AG10803 (cell line): Measurements from ENCODE around the gene PPP2R2D.

Experiments
- DNase-seq: peaks from one replicate; pipeline ENCODE4 v3.0.0; 2010; ENCODE audit warnings: low read depth
- H3K4me3 ChIP-seq: 2 replicates; pipeline ENCODE4 v1.5.1; 2011; ENCODE audit warnings: mild to moderate bottlenecking, low read length, control low read depth
- TF ChIP-seq, protein P1 (sequence below): conservative IDR thresholded peaks from 2 replicates; pipeline ENCODE4 v1.5.1; 2011; ENCODE audit warnings: mild to moderate bottlenecking, low read length, control low read depth, inconsistent platforms

The PPP2R2D gene

DNA sequence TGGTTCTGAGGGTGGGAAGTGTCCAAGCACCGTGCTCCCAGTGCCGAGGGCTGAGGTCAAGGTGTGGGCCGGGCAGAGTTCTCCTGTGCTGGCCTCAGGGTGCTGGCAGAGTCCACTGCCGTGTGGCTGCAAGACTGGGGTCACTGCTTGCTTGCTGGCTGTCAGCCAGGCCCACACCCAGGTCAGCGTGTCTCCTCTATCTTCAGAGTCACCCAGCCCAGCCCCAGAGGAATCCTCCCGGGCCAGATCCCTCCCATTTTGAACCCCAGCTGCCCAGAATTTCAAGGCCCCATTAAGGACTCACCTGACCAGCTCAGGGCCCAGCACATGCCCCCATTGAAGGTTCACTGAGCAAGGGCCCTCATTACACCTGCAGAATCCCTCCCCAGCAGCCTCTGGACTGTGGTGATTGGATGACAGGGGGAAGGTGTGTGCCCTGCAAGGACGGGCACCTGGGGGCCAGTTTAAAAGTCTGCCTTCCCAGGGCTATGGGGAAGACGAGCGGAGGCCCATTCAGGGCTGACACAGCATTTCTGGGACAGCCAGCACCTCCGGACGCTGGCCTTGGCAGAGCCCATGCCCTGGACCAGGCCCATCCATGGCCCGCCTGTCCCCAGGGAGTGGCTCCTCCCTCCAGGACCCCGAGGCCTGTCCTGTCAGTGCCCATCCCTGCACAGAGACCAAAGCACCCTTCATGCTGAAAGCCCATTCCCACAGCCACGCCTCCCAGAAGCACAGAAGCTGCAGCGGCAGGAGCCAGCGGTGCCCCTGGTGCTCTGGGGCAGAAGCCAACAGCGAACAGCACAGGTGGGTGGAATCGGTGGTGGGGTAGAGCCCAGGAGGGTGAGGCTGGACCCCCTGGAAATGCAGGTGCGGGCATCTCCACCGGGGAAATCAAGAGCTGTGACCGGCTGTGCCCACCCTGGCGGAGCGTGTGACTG, 45.1 kb upstream of the PPP2R2D start:
- H3K4me3 ChIP-seq, result no peak overlapping the region
- DNase-seq, result no peak
- TF ChIP-seq, protein P1, sequence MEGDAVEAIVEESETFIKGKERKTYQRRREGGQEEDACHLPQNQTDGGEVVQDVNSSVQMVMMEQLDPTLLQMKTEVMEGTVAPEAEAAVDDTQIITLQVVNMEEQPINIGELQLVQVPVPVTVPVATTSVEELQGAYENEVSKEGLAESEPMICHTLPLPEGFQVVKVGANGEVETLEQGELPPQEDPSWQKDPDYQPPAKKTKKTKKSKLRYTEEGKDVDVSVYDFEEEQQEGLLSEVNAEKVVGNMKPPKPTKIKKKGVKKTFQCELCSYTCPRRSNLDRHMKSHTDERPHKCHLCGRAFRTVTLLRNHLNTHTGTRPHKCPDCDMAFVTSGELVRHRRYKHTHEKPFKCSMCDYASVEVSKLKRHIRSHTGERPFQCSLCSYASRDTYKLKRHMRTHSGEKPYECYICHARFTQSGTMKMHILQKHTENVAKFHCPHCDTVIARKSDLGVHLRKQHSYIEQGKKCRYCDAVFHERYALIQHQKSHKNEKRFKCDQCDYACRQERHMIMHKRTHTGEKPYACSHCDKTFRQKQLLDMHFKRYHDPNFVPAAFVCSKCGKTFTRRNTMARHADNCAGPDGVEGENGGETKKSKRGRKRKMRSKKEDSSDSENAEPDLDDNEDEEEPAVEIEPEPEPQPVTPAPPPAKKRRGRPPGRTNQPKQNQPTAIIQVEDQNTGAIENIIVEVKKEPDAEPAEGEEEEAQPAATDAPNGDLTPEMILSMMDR, result no peak

DNA sequence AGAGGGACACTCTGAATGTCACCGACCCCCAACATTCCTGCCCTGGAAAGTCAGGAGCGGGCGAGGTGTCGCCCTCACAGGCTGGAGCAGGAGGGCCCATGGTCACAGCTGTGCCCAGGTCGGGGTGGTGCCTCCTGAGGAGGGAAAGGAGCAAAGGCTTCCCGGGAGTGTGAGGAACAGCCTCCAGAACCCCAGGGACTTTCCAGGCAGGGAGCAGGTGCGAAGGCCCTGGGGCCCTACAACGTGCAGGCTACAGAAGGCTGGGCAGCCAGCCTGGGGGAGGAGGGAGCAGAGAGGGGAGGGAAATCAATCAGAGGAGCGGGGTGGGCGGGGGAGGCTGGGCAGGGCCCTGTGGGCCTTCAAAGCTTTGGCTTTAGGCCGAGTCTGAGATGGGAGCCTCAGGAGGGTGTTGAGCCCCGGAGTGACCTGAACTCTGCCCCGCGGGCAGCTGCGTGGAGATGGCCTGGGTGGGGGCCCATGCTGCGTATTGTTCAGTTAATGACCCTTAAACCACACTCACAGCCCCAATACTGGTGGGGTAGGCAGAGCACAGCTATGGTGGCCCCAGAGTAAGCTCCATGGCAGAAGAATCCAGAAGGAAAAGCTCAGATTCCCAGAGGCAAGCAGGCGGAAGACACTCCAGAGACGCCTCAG, 44.2 kb upstream of the PPP2R2D start:
- TF ChIP-seq, protein P1, result no peak
- no peak for DNase-seq
- no peak overlapping the region for H3K4me3 ChIP-seq

DNA sequence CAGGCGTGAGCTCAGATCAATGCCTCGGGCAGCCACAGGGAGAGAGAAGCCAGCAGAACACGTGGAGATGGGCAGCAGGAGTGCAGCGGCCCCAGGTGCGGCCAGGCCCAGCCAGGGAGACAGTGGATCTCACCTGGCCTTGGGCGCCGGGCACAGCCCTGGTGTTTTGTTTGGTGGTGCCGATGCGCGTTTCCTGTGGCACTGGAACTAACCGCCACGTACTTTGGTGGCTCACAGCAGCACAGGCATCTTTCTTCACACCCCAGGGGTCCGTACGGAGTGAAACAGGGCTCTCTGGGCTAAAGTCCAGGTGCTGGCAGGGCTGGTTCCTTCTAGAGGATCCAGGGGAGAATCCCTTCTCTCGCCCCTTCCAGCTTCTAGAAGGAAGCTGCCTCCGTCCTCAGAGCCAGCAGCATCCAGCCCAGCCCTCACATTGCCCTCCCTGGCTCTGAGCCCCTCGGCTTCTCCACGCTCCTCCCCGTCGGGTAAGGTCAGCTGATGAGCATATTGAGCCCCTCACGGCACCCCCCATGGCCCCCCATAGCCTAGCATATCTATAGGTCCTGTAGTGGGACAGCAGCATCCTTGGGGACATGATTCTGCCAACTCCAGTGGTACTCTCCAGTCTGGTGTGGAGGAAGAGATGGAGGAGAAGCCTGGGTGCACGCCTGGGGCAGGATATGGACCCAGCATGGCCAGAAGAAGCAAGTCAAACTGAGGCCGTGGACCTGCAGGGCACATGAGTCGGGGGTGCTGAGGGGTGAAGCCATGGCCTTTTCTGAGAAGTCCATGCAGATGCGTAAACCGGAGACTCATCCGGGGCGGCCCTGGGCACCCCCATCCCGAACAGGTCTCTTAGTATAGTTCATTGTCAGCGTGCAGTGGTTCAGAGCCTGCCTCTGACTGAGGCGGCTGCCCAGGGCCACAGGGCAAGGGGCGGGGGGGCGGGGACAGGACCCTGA, 43.4 kb upstream of the PPP2R2D start:
- TF ChIP-seq, protein P1, result no peak
- no peak overlapping the region for H3K4me3 ChIP-seq
- DNase-seq, result no peak

DNA sequence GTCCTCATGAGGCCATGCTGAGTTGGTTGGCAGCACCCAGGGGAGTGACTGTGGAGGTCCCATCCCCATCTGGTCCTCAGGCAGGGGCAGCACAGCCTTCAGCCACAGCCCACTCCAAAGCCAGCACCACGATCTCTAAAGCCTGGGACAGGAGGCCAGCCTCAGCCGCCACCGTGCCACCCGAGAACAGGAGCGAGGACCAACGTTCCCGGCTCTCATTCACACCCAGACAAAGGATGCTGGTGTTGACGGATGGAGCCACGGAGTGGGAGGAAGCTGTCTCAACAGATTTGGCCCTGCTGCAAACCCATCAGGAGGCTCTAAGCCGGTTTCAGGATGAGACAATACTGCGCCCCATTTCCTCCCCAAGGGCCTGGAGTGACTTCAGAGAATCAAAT, 42.7 kb upstream of the PPP2R2D start:
- DNase-seq, result no peak
- H3K4me3 ChIP-seq, result no peak overlapping the region
- TF ChIP-seq, protein P1, result no peak

DNA sequence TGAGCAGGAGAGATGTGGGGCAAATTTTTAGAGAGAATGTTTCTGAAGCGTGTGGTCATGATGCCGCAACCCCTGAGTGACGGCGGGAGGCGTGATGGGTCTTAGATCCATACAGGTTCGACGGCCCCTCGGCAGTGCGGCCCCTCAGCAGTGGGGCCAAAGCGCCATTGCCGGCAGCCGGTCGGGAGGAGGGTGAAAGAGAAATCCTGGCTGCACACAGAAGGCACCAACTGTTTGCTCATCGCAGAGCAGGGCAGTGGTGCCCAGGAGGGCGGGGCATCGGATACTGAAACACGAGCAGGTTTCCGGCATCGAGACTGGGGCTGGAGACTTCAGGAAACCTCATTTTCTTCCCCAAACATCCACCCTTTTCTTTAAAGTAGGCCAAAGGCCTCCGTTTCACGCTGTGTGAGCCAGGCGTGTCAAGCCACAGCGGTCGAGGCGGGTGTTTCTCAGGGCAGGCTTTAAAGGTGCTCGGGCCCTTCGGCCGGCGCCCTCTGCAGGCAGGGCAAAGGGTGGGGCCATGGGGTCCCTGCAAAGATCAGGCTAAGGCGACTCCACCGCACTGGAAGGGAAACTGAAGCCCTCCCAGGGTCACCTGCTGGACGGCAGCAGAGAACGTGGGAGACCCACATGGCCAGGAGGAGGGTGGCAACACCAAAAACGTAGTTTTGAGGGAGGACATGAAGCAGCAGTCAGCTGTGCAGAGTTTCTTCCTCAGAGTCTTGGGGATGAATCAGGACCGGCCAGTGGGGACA, 42.0 kb upstream of the PPP2R2D start:
- no peak for DNase-seq
- TF ChIP-seq, protein P1, result no peak
- no peak overlapping the region for H3K4me3 ChIP-seq

DNA sequence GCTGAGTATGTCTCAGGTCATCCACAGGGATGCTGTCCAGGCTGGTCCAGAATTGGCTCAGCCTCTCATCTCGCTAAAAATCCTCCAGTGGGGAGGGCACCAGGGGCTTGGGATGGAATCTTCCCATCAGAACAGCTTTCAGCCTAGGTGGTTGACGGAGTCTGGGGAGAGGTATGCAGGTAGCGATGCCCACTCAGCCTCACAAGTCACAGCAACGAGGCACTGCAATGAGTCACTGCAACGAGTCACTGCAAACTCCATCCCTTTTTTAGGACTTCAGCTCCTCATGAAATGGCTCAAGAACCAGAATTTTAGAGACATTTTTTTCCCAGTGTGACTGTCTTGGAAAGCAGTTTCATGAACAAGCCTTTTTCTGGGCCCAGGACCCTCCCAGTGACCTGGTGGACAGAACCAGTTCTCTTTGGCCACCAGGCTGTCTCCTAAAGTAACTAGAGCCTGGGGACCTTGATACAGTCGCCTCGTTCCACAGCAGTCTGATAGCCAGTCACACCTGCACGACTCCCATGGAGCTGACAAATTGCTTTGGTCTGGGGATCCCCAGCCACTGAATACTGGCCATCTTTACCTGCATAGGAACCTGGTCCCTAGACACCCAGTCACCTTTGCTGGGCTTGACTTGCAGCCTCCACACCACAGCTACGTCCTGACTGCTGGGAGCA, 41.3 kb upstream of the PPP2R2D start:
- TF ChIP-seq, protein P1, result no peak
- no peak for DNase-seq
- H3K4me3 ChIP-seq, result no peak overlapping the region
